Measurements from ENCODE around the gene CYFIP1.

- TF ChIP-seq CTCF (IDR thresholded peaks at IDR 0.05; ENCODE audit: low read depth, low read length) (no peak), EZH2phosphoT487 (IDR thresholded peaks at IDR 0.05; ENCODE audit: low read depth) (no peak)
These were observed 1.4 kb downstream of the CYFIP1 start for GRCh38 chr15:22978691-22979237.
